ENCODE data around the gene DCAF7.

DNA sequence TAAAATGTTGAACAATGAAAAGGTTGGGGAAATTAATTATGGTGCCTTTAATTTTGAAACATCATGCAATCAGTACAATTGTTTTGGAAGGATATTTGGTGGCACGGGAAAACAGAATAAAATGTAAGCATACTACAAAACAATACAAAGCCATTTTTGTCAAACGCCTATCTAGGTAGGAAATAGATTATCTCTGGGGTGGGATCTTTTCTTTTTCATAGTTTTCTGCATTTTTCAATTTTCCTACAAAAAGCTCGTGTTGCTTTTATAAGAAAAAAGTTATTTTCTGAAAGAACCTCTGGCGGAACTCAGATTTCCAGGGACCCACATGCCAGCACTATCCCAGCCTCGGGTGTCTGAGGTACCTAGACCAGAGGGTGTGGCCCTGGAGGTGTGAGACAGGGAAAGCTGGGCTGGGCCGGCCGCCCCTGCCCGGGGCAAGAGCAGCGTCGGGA, 71.0 kb downstream of the DCAF7 start:
- TF ChIP-seq, protein P1, sequence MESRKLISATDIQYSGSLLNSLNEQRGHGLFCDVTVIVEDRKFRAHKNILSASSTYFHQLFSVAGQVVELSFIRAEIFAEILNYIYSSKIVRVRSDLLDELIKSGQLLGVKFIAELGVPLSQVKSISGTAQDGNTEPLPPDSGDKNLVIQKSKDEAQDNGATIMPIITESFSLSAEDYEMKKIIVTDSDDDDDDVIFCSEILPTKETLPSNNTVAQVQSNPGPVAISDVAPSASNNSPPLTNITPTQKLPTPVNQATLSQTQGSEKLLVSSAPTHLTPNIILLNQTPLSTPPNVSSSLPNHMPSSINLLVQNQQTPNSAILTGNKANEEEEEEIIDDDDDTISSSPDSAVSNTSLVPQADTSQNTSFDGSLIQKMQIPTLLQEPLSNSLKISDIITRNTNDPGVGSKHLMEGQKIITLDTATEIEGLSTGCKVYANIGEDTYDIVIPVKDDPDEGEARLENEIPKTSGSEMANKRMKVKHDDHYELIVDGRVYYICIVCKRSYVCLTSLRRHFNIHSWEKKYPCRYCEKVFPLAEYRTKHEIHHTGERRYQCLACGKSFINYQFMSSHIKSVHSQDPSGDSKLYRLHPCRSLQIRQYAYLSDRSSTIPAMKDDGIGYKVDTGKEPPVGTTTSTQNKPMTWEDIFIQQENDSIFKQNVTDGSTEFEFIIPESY (IDR thresholded peaks at IDR 0.05; ENCODE audit: borderline replicate concordance, low read depth): no peak
- TF ChIP-seq, protein P2, sequence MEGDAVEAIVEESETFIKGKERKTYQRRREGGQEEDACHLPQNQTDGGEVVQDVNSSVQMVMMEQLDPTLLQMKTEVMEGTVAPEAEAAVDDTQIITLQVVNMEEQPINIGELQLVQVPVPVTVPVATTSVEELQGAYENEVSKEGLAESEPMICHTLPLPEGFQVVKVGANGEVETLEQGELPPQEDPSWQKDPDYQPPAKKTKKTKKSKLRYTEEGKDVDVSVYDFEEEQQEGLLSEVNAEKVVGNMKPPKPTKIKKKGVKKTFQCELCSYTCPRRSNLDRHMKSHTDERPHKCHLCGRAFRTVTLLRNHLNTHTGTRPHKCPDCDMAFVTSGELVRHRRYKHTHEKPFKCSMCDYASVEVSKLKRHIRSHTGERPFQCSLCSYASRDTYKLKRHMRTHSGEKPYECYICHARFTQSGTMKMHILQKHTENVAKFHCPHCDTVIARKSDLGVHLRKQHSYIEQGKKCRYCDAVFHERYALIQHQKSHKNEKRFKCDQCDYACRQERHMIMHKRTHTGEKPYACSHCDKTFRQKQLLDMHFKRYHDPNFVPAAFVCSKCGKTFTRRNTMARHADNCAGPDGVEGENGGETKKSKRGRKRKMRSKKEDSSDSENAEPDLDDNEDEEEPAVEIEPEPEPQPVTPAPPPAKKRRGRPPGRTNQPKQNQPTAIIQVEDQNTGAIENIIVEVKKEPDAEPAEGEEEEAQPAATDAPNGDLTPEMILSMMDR (IDR thresholded peaks at IDR 0.05): no peak
- no peak for TF ChIP-seq NFIC (IDR thresholded peaks at IDR 0.05; ENCODE audit: borderline replicate concordance)
- no peak for TF ChIP-seq ELF1 (IDR thresholded peaks at IDR 0.05)
- TF ChIP-seq TAF1 (IDR thresholded peaks at IDR 0.05; ENCODE audit: borderline replicate concordance, low read depth, low read length): no peak
- no peak for TF ChIP-seq TEAD4 (IDR thresholded peaks at IDR 0.05; ENCODE audit: borderline replicate concordance, insufficient read depth)

Measured in SK-N-SH (cell line).